T-helper 17 cell (primary cell): ENCODE measurements around the gene UGT1A3. TPM values are rescaled to one million over a fixed set of nuclear protein-coding genes. Genes with fewer than 3 reads are reported as not detected.

Experiments used
- ATAC-seq: fragments of 150-1000 bp; cut with Tn5 transposase; 2 replicates; pipeline ENCODE4 v1.10.0; 2021; ENCODE audit warnings: mild to moderate bottlenecking, moderate library complexity
- DNase-seq, 3 donors: peaks; one replicate each; pipeline versions ENCODE4 v3.0.0 to v3.0.0-alpha.2; 2020 to 2021
- H3K9me3 ChIP-seq: one replicate; pipeline ENCODE4 v1.7.0; 2013; ENCODE audit warnings: low read length, mild to moderate bottlenecking; ENCODE audit not compliant: control insufficient read depth, poor library complexity, severe bottlenecking
- H3K27ac Mint-ChIP-seq: one replicate; pipeline ENCODE4 v1.8.0; 2022; ENCODE audit warnings: mild to moderate bottlenecking, moderate library complexity, mixed read lengths
- H3K27me3 Mint-ChIP-seq: one replicate; pipeline ENCODE4 v1.8.0; 2022; ENCODE audit warnings: mixed read lengths
- H3K36me3 Mint-ChIP-seq: one replicate; pipeline ENCODE4 v1.8.0; 2022; ENCODE audit warnings: low read depth, mixed read lengths
- H3K4me1 Mint-ChIP-seq: one replicate; pipeline ENCODE4 v1.8.0; 2022; ENCODE audit warnings: mild to moderate bottlenecking, mixed read lengths
- H3K4me3 Mint-ChIP-seq: one replicate; pipeline ENCODE4 v1.8.0; 2022; ENCODE audit warnings: mild to moderate bottlenecking, moderate library complexity, mixed read lengths
- total RNA-seq, 4 donors: library from RNA in 2 of 4; stranded (reverse) in 2 of 4; gene quantifications; one replicate each; pipeline ENCODE4 v1.2.3 and lab custom pipeline; 2022 to 2026

The UGT1A3 gene
- total RNA-seq, 2 donors from 2014 or later: not detected

- no peaks in the 10 kb centered on the region for H3K36me3 Mint-ChIP-seq
- H3K4me1 Mint-ChIP-seq: no peaks in the 10 kb centered on the region
- ATAC-seq: no peak
- DNase-seq: no peak
- no peaks in the 10 kb centered on the region for H3K9me3 ChIP-seq
- H3K4me3 Mint-ChIP-seq: no peak overlapping the region
- peaks cover 41% of the 10 kb centered on the region for H3K27me3 Mint-ChIP-seq
- H3K27ac Mint-ChIP-seq: no peak overlapping the region
These were observed 70.9 kb downstream of the UGT1A3 start for GRCh38 chr2:233799716-233800115.

GRCh38 chr2:233800208-233800607, 71.4 kb downstream of the UGT1A3 start:
- Mint-ChIP-seq H3K27me3 (peaks cover 45% of the 10 kb centered on the region), H3K4me3 (no peak overlapping the region), H3K36me3 (no peaks in the 10 kb centered on the region), H3K27ac (no peak overlapping the region), H3K4me1 (peaks cover 2% of the 10 kb centered on the region)
- ATAC-seq (no peak), DNase-seq (no peak)
- H3K9me3 ChIP-seq: no peaks in the 10 kb centered on the region

DNA sequence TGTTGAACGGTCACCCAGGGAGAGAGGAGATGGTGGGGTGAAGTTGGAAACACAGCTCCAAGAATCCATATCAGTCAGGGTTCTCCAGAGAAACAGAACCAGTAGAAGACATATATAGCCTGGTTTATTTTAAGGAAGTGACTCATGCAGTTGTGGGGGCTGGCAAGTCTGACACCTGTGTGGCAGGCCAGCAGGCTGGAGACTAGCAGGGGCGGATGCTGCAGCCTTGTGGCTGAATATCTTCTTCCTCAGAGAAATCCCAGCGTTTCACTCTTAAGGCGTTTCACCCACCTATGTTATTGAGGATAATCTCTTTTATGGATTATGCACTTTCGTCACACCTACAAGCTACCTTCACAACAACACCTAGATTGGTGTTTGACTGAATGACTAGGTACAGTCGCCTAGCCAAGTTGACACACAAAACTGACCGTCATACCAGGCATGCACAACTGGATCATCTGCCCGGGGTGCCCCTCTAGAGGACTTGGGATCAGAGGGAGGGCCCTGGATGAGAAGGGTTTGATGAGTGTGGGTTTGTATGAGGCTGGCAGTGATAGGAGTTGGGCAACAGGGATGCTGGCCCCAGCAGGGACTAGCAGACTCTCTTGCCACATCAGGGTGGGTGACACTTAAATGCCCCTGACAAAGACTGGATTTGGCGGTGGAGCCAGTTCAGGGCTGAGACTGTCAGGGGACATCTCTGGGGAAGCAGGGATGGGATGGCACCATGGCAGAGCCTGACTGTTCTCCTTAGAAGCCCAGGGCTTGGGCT, 72.7 kb downstream of the UGT1A3 start:
- DNase-seq (no peak), ATAC-seq (no peak)
- Mint-ChIP-seq H3K27ac (no peak overlapping the region), H3K4me3 (no peak overlapping the region), H3K4me1 (peaks cover 2% of the 10 kb centered on the region), H3K36me3 (no peaks in the 10 kb centered on the region), H3K27me3 (peaks cover 50% of the 10 kb centered on the region)
- no peaks in the 10 kb centered on the region for H3K9me3 ChIP-seq

DNA sequence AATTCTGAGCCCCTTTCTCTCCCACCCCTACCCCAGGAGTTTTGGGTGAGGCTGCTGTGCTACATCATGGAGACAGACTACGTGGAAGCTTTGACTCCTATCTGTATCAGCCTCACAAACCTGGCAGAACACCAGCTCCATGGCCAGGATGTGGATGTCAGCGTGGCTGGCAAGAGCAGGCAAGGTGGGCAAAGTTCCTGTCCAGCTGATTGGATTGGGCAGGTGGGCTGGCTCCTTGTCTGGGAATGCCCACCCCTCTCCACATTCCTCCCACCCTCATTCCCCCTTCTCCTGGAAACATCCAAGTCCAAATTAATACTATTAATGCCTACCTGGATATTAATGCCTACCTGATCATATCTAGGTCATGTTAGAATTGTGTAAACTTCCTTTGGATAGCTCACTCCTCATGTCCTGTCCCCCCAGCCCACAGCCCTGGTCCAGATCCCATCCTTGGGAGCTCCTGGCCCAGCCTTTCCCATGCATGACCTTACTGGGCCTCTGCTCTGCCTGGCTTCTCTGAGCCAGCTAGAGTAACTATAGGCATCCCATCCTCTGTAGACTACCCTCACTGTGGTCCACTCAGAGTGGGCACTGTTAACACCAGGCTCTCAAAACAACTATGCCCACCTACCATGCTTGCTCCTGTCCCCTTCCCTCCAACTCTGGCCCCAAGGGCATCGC, 73.4 kb downstream of the UGT1A3 start:
- Mint-ChIP-seq H3K36me3 (no peaks in the 10 kb centered on the region), H3K4me1 (peaks cover 2% of the 10 kb centered on the region), H3K27me3 (peaks cover 50% of the 10 kb centered on the region), H3K4me3 (no peak overlapping the region), H3K27ac (no peak overlapping the region)
- no peak for ATAC-seq
- H3K9me3 ChIP-seq: no peaks in the 10 kb centered on the region
- no peak for DNase-seq

DNA sequence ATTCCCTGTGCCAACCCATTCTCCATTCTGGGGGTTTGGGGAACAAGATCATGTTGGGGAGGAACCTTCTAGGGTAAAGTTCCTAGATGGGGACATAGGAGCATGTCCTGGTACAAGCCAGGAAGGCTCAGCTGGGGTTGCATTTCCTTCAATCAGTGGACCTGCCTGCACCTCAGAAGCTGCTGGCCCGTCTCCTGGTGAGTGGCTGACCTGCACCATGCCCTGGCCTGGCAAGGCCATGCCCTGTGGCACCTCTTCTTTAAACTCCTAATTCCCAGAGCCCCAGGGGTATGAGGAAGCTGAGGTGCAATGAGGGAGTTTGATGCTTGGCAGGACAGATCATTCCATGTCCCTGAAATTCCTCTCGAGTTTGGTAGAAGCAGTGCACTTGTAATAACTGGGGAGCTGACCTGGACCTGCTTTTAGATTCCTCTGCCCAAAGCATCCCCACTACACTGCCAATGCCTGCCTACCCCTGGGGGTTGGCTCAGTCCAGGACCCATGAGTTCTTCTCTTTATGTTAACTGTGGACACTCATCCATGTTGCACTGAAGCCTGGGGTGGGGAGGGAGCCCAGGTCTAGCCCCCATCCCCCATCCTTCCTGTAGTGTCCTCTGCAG, 74.6 kb downstream of the UGT1A3 start:
- H3K4me1 Mint-ChIP-seq: peaks cover 2% of the 10 kb centered on the region
- no peak overlapping the region for H3K27ac Mint-ChIP-seq
- H3K4me3 Mint-ChIP-seq: peak overlapping the region; percentile 3
- ATAC-seq (no peak), DNase-seq (no peak)
- H3K36me3 Mint-ChIP-seq: no peaks in the 10 kb centered on the region
- no peaks in the 10 kb centered on the region for H3K9me3 ChIP-seq
- H3K27me3 Mint-ChIP-seq: peaks cover 52% of the 10 kb centered on the region

DNA sequence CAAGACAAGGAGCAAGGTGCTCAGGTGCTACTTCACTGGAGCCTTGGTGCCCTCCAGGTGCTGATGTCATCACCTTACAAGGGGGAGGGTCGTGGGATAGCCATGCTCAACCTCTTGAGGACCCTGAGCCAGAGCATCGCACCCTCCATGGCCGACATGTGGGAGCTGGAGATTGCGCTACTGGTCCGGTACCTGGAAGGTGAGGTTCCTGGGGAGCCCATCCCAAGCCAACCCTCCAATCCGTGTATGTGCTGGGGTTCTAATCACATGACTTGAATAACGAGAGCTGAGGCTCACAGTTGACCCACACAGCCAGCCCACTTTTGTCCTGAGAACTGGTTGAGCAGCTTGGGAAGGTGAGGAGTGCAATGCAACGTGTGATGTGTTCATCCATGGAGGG, 75.2 kb downstream of the UGT1A3 start:
- no peaks in the 10 kb centered on the region for H3K9me3 ChIP-seq
- ATAC-seq (no peak), DNase-seq (no peak)
- Mint-ChIP-seq H3K27ac (no peak overlapping the region), H3K4me3 (peak overlapping the region; percentile 3), H3K27me3 (peaks cover 51% of the 10 kb centered on the region), H3K36me3 (no peaks in the 10 kb centered on the region), H3K4me1 (peaks cover 2% of the 10 kb centered on the region)

DNA sequence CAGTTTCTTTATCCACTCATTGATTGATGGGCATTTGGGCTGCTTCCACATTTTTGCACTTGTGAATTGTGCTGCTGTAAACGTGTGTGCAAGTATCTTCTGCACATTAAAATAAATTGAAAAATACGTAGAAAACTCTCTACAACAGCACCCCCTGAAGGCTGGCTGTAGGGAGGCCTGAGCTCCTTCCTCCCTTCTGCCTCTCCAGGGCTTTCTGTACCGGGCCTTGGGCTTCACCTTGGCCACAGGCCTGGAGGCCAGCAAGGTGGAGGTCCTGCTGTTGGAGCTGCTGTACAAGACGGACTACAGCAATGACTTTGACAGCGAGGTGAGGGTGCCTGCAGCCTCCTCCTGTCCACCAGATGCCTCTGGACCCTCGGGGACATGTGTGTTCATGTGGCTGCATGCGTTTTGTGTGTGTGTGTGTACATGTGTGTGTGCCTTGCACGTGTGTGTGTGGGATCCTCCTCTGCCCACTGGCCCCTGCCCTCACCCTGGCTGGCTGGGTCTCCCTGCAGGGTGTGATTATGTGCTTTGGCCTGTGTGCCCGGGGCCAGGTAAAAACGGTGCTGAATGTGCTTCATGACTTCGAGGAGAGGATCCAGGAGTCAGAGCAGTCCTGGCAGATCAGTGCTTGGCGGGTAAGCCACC, 78.5 kb downstream of the UGT1A3 start:
- peaks cover 76% of the 10 kb centered on the region for H3K27me3 Mint-ChIP-seq
- no peaks in the 10 kb centered on the region for H3K9me3 ChIP-seq
- H3K27ac Mint-ChIP-seq: no peak overlapping the region
- H3K4me1 Mint-ChIP-seq: peaks cover 2% of the 10 kb centered on the region
- ATAC-seq: no peak
- no peak for DNase-seq
- no peaks in the 10 kb centered on the region for H3K36me3 Mint-ChIP-seq
- no peak overlapping the region for H3K4me3 Mint-ChIP-seq

- no peak for ATAC-seq
- Mint-ChIP-seq H3K27me3 (peaks cover 67% of the 10 kb centered on the region), H3K4me3 (no peak overlapping the region), H3K36me3 (no peaks in the 10 kb centered on the region), H3K4me1 (peaks cover 5% of the 10 kb centered on the region), H3K27ac (no peak overlapping the region)
- H3K9me3 ChIP-seq: no peaks in the 10 kb centered on the region
- DNase-seq: no peak
These were observed 79.4 kb downstream of the UGT1A3 start for GRCh38 chr2:233807966-233808935.

DNA sequence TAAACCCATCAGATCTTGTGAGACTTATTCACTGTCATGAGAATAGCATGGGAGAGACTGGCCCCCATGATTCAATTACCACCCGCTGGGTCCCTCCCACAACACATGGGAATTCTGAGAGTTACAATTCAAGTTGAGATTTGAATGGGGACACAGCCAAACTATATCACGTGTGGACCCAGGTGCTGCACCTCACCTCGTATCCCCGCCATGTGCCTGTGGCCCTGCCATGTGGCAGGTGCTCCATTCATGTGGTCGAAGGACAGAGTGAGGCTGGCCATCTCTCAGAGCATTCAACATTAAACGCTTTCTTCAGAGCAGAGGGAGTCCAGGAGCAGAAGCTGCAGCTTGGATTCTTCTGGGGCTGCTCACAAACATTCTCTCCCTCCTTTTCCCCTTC, 81.5 kb downstream of the UGT1A3 start:
- Mint-ChIP-seq H3K4me1 (peaks cover 2% of the 10 kb centered on the region), H3K4me3 (no peak overlapping the region), H3K27ac (no peak overlapping the region), H3K27me3 (peaks cover 56% of the 10 kb centered on the region), H3K36me3 (no peaks in the 10 kb centered on the region)
- no peak for DNase-seq
- no peaks in the 10 kb centered on the region for H3K9me3 ChIP-seq
- ATAC-seq: no peak

GRCh38 chr2:233811087-233811486, 82.2 kb downstream of the UGT1A3 start:
- no peaks in the 10 kb centered on the region for H3K9me3 ChIP-seq
- no peak overlapping the region for H3K4me3 Mint-ChIP-seq
- peaks cover 2% of the 10 kb centered on the region for H3K4me1 Mint-ChIP-seq
- ATAC-seq (no peak), DNase-seq (no peak)
- H3K27me3 Mint-ChIP-seq: peaks cover 53% of the 10 kb centered on the region
- no peak overlapping the region for H3K27ac Mint-ChIP-seq
- H3K36me3 Mint-ChIP-seq: no peaks in the 10 kb centered on the region

GRCh38 chr2:233811732-233812131, 82.9 kb downstream of the UGT1A3 start:
- peaks cover 2% of the 10 kb centered on the region for H3K4me1 Mint-ChIP-seq
- H3K36me3 Mint-ChIP-seq: no peaks in the 10 kb centered on the region
- DNase-seq: no peak

GRCh38 chr2:233813236-233814055, 84.6 kb downstream of the UGT1A3 start:
- Mint-ChIP-seq H3K4me1 (peaks cover 8% of the 10 kb centered on the region), H3K4me3 (no peak overlapping the region), H3K36me3 (no peaks in the 10 kb centered on the region), H3K27me3 (peaks cover 56% of the 10 kb centered on the region), H3K27ac (no peak overlapping the region)
- no peak for ATAC-seq
- H3K9me3 ChIP-seq: no peaks in the 10 kb centered on the region
- no peak for DNase-seq

More at GRCh38 chr2:233811732-233812131, 82.9 kb downstream of the UGT1A3 start:
- H3K4me3 Mint-ChIP-seq: no peak overlapping the region
- ATAC-seq: no peak
- H3K9me3 ChIP-seq: no peaks in the 10 kb centered on the region
- no peak overlapping the region for H3K27ac Mint-ChIP-seq
- peaks cover 53% of the 10 kb centered on the region for H3K27me3 Mint-ChIP-seq
